ENCODE measurements around the gene MRPL54.
A peak's percentile ranks its signal among the peaks of the same experiment; 100 is the strongest.
"Not testable (repeated sequence)": the region's sequence is repeated elsewhere in the genome, so short reads cannot be mapped to it uniquely, and the experiment has no call there.

Gene MRPL54

GRCh38 chr19:3760871-3761361 lies 1.6 kb upstream of the MRPL54 start:
- H3K9me3 ChIP-seq (ENCODE audit: control insufficient read depth, low read length): no peaks in the 10 kb centered on the region
- H3K4me1 ChIP-seq (ENCODE audit: control insufficient read depth, insufficient read depth, low read length, poor library complexity, severe bottlenecking): no peaks in the 10 kb centered on the region
- peak overlapping the region; percentile 16 for H3K27ac ChIP-seq (ENCODE audit: low read depth, low read length, severe bottlenecking)
- 37 to 58% methylated on average over 5 to 6 of the region's 7 CpGs for WGBS, 2 experiments (ENCODE audit: insufficient coverage in 2 of 2)
- H3K4me3 ChIP-seq (ENCODE audit: extremely low read depth, insufficient read depth, low read length, poor library complexity, severe bottlenecking): peak overlapping the region; percentile 97
- H3K36me3 ChIP-seq (ENCODE audit: control insufficient read depth, insufficient read depth, low read length): peaks cover 35% of the 10 kb centered on the region

GRCh38 chr19:3761382-3762129 lies 926 bp upstream of the MRPL54 start, which contains the start of gene APBA3:
Gene APBA3 (minus strand): TSS chr19:3761692. CDS start chr19:3760264, 1,428 bp downstream.
- WGBS, 2 experiments (ENCODE audit: insufficient coverage in 2 of 2): 6 to 12% methylated on average over 29 to 38 of the region's 45 CpGs
- peak within 1 kb of the TSS; percentile 97 for H3K4me3 ChIP-seq (ENCODE audit: extremely low read depth, insufficient read depth, low read length, poor library complexity, severe bottlenecking)
- no peaks in the 10 kb centered on the region for H3K9me3 ChIP-seq (ENCODE audit: control insufficient read depth, low read length)
- no peaks in the 10 kb centered on the region for H3K4me1 ChIP-seq (ENCODE audit: control insufficient read depth, insufficient read depth, low read length, poor library complexity, severe bottlenecking)
- H3K27ac ChIP-seq (ENCODE audit: low read depth, low read length, severe bottlenecking): peak within 1 kb of the TSS; percentile 93
- H3K36me3 ChIP-seq (ENCODE audit: control insufficient read depth, insufficient read depth, low read length): peaks cover 35% of the 10 kb centered on the region

- H3K4me3 ChIP-seq (ENCODE audit: extremely low read depth, insufficient read depth, low read length, poor library complexity, severe bottlenecking): peak overlapping the region; percentile 61
- no CpG with 5 or more reads among the region's 1 CpG for WGBS, 2 experiments (ENCODE audit: insufficient coverage in 2 of 2)
- no peaks in the 10 kb centered on the region for H3K4me1 ChIP-seq (ENCODE audit: control insufficient read depth, insufficient read depth, low read length, poor library complexity, severe bottlenecking)
- peaks cover 34% of the 10 kb centered on the region for H3K36me3 ChIP-seq (ENCODE audit: control insufficient read depth, insufficient read depth, low read length)
- peak overlapping the region; percentile 93 for H3K27ac ChIP-seq (ENCODE audit: low read depth, low read length, severe bottlenecking)
- no peaks in the 10 kb centered on the region for H3K9me3 ChIP-seq (ENCODE audit: control insufficient read depth, low read length)
Measured at GRCh38 chr19:3762130-3762473, 380 bp upstream of the MRPL54 start.

- no peak overlapping the region for H3K4me3 ChIP-seq (ENCODE audit: extremely low read depth, insufficient read depth, low read length, poor library complexity, severe bottlenecking)
- no peak overlapping the region for H3K27ac ChIP-seq (ENCODE audit: low read depth, low read length, severe bottlenecking)
- 97 to 98% methylated on average over 7 to 8 of the region's 12 CpGs for WGBS, 2 experiments (ENCODE audit: insufficient coverage in 2 of 2)
- H3K4me1 ChIP-seq (ENCODE audit: control insufficient read depth, insufficient read depth, low read length, poor library complexity, severe bottlenecking): no peaks in the 10 kb centered on the region
- peaks cover 16% of the 10 kb centered on the region for H3K36me3 ChIP-seq (ENCODE audit: control insufficient read depth, insufficient read depth, low read length)
- H3K9me3 ChIP-seq (ENCODE audit: control insufficient read depth, low read length): no peaks in the 10 kb centered on the region
Measured at GRCh38 chr19:3765121-3765520, 2.6 kb downstream of the MRPL54 start.

GRCh38 chr19:3765757-3766156 lies 3.3 kb downstream of the MRPL54 start:
- H3K4me3 ChIP-seq (ENCODE audit: extremely low read depth, insufficient read depth, low read length, poor library complexity, severe bottlenecking); H3K4me1 ChIP-seq (ENCODE audit: control insufficient read depth, insufficient read depth, low read length, poor library complexity, severe bottlenecking); H3K27ac ChIP-seq (ENCODE audit: low read depth, low read length, severe bottlenecking); H3K9me3 ChIP-seq (ENCODE audit: control insufficient read depth, low read length): not testable (repeated sequence)
- WGBS, 2 experiments (ENCODE audit: insufficient coverage in 2 of 2): 86 to 98% methylated on average over 1 to 4 of the region's 5 CpGs
- peaks cover 14% of the 10 kb centered on the region for H3K36me3 ChIP-seq (ENCODE audit: control insufficient read depth, insufficient read depth, low read length)

GRCh38 chr19:3766520-3766919 lies 4.0 kb downstream of the MRPL54 start:
- WGBS, 2 experiments (ENCODE audit: insufficient coverage in 2 of 2): 85 to 90% methylated on average over 6 to 7 of the region's 7 CpGs
- H3K36me3 ChIP-seq (ENCODE audit: control insufficient read depth, insufficient read depth, low read length): peaks cover 14% of the 10 kb centered on the region
- H3K4me1 ChIP-seq (ENCODE audit: control insufficient read depth, insufficient read depth, low read length, poor library complexity, severe bottlenecking): no peaks in the 10 kb centered on the region
- H3K4me3 ChIP-seq (ENCODE audit: extremely low read depth, insufficient read depth, low read length, poor library complexity, severe bottlenecking): no peak overlapping the region
- no peaks in the 10 kb centered on the region for H3K9me3 ChIP-seq (ENCODE audit: control insufficient read depth, low read length)
- H3K27ac ChIP-seq (ENCODE audit: low read depth, low read length, severe bottlenecking): no peak overlapping the region

GRCh38 chr19:3767050-3767449 lies 4.6 kb downstream of the MRPL54 start:
- Histone ChIP-seq H3K9me3 (ENCODE audit: control insufficient read depth, low read length) (no peaks in the 10 kb centered on the region), H3K36me3 (ENCODE audit: control insufficient read depth, insufficient read depth, low read length) (peaks cover 14% of the 10 kb centered on the region), H3K4me1 (ENCODE audit: control insufficient read depth, insufficient read depth, low read length, poor library complexity, severe bottlenecking) (no peaks in the 10 kb centered on the region), H3K27ac (ENCODE audit: low read depth, low read length, severe bottlenecking) (no peak overlapping the region), H3K4me3 (ENCODE audit: extremely low read depth, insufficient read depth, low read length, poor library complexity, severe bottlenecking) (no peak overlapping the region)
- whole genome bisulfite sequencing, 2 experiments (ENCODE audit: insufficient coverage in 2 of 2): 93% methylated on average over 17 to 23 of the region's 23 CpGs

- Histone ChIP-seq H3K27ac (ENCODE audit: low read depth, low read length, severe bottlenecking) (no peak overlapping the region), H3K4me3 (ENCODE audit: extremely low read depth, insufficient read depth, low read length, poor library complexity, severe bottlenecking) (no peak overlapping the region), H3K36me3 (ENCODE audit: control insufficient read depth, insufficient read depth, low read length) (peaks cover 14% of the 10 kb centered on the region), H3K9me3 (ENCODE audit: control insufficient read depth, low read length) (no peaks in the 10 kb centered on the region), H3K4me1 (ENCODE audit: control insufficient read depth, insufficient read depth, low read length, poor library complexity, severe bottlenecking) (no peaks in the 10 kb centered on the region)
- 89 to 100% methylated on average over 10 to 15 of the region's 25 CpGs for WGBS, 2 experiments (ENCODE audit: insufficient coverage in 2 of 2)
Measured at GRCh38 chr19:3768015-3768747, 5.7 kb downstream of the MRPL54 start.

GRCh38 chr19:3768748-3769099 lies 6.2 kb downstream of the MRPL54 start:
- H3K36me3 ChIP-seq (ENCODE audit: control insufficient read depth, insufficient read depth, low read length): peaks cover 14% of the 10 kb centered on the region
- no peak overlapping the region for H3K4me3 ChIP-seq (ENCODE audit: extremely low read depth, insufficient read depth, low read length, poor library complexity, severe bottlenecking)
- H3K4me1 ChIP-seq (ENCODE audit: control insufficient read depth, insufficient read depth, low read length, poor library complexity, severe bottlenecking): no peaks in the 10 kb centered on the region
- H3K9me3 ChIP-seq (ENCODE audit: control insufficient read depth, low read length): no peaks in the 10 kb centered on the region
- H3K27ac ChIP-seq (ENCODE audit: low read depth, low read length, severe bottlenecking): no peak overlapping the region
- WGBS, 2 experiments (ENCODE audit: insufficient coverage in 2 of 2): 93 to 95% methylated on average over 4 to 7 of the region's 7 CpGs

- 90 to 91% methylated on average over 14 to 16 of the region's 17 CpGs for WGBS, 2 experiments (ENCODE audit: insufficient coverage in 2 of 2)
- H3K9me3 ChIP-seq (ENCODE audit: control insufficient read depth, low read length): no peaks in the 10 kb centered on the region
- no peaks in the 10 kb centered on the region for H3K4me1 ChIP-seq (ENCODE audit: control insufficient read depth, insufficient read depth, low read length, poor library complexity, severe bottlenecking)
- peaks cover 14% of the 10 kb centered on the region for H3K36me3 ChIP-seq (ENCODE audit: control insufficient read depth, insufficient read depth, low read length)
- H3K27ac ChIP-seq (ENCODE audit: low read depth, low read length, severe bottlenecking): no peak overlapping the region
- H3K4me3 ChIP-seq (ENCODE audit: extremely low read depth, insufficient read depth, low read length, poor library complexity, severe bottlenecking): no peak overlapping the region
Measured at GRCh38 chr19:3769494-3769893, 7.0 kb downstream of the MRPL54 start.

All from mesodermal cell (in vitro differentiated cells).